ENCODE measurements around the gene CLIC5.

DNA sequence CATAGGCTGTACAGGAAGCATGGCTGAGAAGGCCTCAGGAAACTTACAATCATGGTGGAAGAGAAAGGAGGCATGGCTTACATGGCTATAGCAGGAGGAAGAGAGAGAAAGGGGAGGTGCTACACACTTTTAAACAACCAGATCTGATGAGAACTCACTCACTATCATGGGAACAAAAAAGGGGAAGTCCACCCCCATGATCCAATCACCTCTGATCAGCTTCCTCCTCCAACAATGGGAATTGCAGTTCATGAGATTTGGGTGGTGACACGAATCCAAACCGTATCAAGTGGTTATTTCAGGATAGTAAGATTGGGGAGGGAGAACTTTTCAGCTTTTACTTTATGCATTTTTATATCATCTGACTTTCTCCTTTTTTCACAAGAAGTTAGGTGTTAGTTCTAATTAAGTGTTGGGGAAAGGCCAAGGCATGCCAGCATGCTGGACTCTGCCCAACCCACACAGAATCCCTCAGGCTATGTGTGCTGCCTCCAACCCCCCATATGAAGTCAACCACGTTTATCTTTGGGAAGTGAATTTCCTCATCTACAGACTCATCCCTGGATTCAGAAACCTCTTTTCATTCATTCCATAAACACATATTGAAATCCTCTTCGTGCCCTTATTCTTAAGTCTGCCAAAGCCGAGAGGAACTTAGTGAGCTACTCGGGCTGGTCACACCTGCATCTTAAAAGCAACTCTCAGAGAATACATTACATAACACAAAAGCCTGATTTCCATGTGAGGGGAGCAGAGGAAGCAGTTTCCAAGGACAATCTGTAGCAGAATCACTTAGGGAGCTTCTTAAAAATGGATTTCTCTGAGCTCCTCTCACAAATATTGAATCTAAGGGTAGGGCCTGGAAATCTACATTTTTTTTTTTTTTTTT is 16.7 kb upstream of the CLIC5 start:
- TF ChIP-seq, protein P1, sequence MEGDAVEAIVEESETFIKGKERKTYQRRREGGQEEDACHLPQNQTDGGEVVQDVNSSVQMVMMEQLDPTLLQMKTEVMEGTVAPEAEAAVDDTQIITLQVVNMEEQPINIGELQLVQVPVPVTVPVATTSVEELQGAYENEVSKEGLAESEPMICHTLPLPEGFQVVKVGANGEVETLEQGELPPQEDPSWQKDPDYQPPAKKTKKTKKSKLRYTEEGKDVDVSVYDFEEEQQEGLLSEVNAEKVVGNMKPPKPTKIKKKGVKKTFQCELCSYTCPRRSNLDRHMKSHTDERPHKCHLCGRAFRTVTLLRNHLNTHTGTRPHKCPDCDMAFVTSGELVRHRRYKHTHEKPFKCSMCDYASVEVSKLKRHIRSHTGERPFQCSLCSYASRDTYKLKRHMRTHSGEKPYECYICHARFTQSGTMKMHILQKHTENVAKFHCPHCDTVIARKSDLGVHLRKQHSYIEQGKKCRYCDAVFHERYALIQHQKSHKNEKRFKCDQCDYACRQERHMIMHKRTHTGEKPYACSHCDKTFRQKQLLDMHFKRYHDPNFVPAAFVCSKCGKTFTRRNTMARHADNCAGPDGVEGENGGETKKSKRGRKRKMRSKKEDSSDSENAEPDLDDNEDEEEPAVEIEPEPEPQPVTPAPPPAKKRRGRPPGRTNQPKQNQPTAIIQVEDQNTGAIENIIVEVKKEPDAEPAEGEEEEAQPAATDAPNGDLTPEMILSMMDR (IDR thresholded peaks at IDR 0.05): no peak
- no peak for TF ChIP-seq EZH2 (IDR thresholded peaks at IDR 0.05; ENCODE audit: borderline replicate concordance, insufficient read depth, low read depth, low read length, poor library complexity, severe bottlenecking)

All from B cell (primary cell).